ENCODE results near the gene GUCA2A.

Gene GUCA2A

GRCh38 chr1:42130061-42130660 lies 34.4 kb downstream of the GUCA2A start:
- Histone ChIP-seq H3K18ac (ENCODE audit: low read length) (no peak overlapping the region), H4K5ac (ENCODE audit: low read length) (no peak overlapping the region), H3K36me3 (ENCODE audit: control insufficient read depth, insufficient read depth, low read length) (no peaks in the 10 kb centered on the region), H3K4me1 (ENCODE audit: control insufficient read depth, low read depth, low read length) (no peaks in the 10 kb centered on the region), H3K56ac (ENCODE audit: low read length) (no peak overlapping the region), H2BK5ac (ENCODE audit: low read length) (no peak overlapping the region), H3K27ac (ENCODE audit: low read depth, low read length) (no peak overlapping the region), H3K4me3 (ENCODE audit: low read length) (no peak overlapping the region), H3K4ac (ENCODE audit: low read depth, low read length) (no peak overlapping the region), H4K8ac (ENCODE audit: low read depth, low read length) (no peak overlapping the region), H3K23ac (ENCODE audit: low read length) (no peak overlapping the region), H3K27me3 (ENCODE audit: insufficient read depth, low read length, poor library complexity) (no peaks in the 10 kb centered on the region), H3K9ac (ENCODE audit: low read length) (no peak overlapping the region), H3K79me2 (ENCODE audit: control insufficient read depth, insufficient read depth, low read length) (no peaks in the 10 kb centered on the region), H2BK120ac (ENCODE audit: low read depth, low read length) (no peak overlapping the region), H3K4me2 (ENCODE audit: low read length) (no peak overlapping the region), H2AK5ac (ENCODE audit: low read length) (no peak overlapping the region), H3K79me1 (ENCODE audit: low read length) (no peaks in the 10 kb centered on the region), H2BK15ac (replicated peaks; ENCODE audit: low read depth) (no peak overlapping the region)
- WGBS (ENCODE audit: extremely low coverage, insufficient coverage, low lambda C conversion rate), result no CpG with 5 or more reads among the region's 5 CpGs
- DNase-seq, result no peak

DNA sequence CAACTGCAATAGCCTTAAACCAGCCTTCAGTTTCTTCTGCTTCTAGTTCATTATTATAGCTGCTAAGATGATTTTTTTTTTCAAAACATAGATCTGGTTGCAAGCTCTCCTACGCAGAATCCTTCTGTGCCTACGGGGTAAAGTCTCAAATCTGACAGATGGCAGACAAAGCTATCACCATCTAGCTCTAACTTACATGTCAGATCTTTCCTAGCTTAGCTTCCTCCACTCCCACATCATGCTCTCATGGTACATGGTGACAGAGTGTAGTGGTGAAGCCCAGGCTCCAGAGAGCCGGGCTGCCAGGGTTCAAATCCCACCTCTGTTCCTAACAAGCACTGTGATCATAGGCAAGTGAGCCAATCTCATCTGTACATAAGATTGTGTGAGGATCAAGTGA lies 35.6 kb downstream of the GUCA2A start:
- Histone ChIP-seq H3K9ac (ENCODE audit: low read length) (no peak overlapping the region), H3K27me3 (ENCODE audit: insufficient read depth, low read length, poor library complexity) (no peaks in the 10 kb centered on the region), H3K4me1 (ENCODE audit: control insufficient read depth, low read depth, low read length) (no peaks in the 10 kb centered on the region), H3K4me2 (ENCODE audit: low read length) (no peak overlapping the region), H2BK120ac (ENCODE audit: low read depth, low read length) (no peak overlapping the region), H2BK15ac (replicated peaks; ENCODE audit: low read depth) (no peak overlapping the region), H3K79me1 (ENCODE audit: low read length) (no peaks in the 10 kb centered on the region), H2BK5ac (ENCODE audit: low read length) (no peak overlapping the region), H4K8ac (ENCODE audit: low read depth, low read length) (no peak overlapping the region), H3K23ac (ENCODE audit: low read length) (no peak overlapping the region), H2AK5ac (ENCODE audit: low read length) (no peak overlapping the region), H3K18ac (ENCODE audit: low read length) (no peak overlapping the region), H3K36me3 (ENCODE audit: control insufficient read depth, insufficient read depth, low read length) (no peaks in the 10 kb centered on the region), H3K4ac (ENCODE audit: low read depth, low read length) (no peak overlapping the region), H3K27ac (ENCODE audit: low read depth, low read length) (no peak overlapping the region), H3K79me2 (ENCODE audit: control insufficient read depth, insufficient read depth, low read length) (no peaks in the 10 kb centered on the region), H3K4me3 (ENCODE audit: low read length) (no peak overlapping the region), H4K5ac (ENCODE audit: low read length) (no peak overlapping the region), H3K56ac (ENCODE audit: low read length) (no peak overlapping the region)
- DNase-seq, result no peak
- no CpG with 5 or more reads among the region's 3 CpGs for WGBS (ENCODE audit: extremely low coverage, insufficient coverage, low lambda C conversion rate)

DNA sequence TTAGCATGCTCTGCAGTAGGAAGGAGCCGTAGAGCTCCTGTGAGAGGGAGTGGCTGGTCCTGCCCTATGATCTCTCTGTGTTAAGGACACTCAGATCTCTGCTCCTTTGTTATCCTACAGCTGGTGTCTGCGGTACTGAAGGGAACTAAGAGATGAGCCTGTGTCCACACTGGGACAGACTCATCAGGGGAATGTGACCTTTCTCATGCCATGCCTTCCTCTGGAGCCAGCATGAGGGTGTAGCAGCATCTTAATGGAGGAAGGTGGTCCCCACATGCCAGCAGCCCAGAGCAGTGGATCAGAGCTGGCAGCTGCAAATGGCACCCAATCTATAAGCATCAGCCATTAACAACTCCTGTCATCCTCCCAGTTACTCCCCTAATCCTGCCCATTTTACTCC lies 36.0 kb downstream of the GUCA2A start:
- H3K9ac ChIP-seq (ENCODE audit: low read length), result no peak overlapping the region
- no peak overlapping the region for H3K23ac ChIP-seq (ENCODE audit: low read length)
- no peaks in the 10 kb centered on the region for H3K79me1 ChIP-seq (ENCODE audit: low read length)
- H4K8ac ChIP-seq (ENCODE audit: low read depth, low read length), result no peak overlapping the region
- H3K79me2 ChIP-seq (ENCODE audit: control insufficient read depth, insufficient read depth, low read length), result no peaks in the 10 kb centered on the region
- WGBS (ENCODE audit: extremely low coverage, insufficient coverage, low lambda C conversion rate), result no CpG with 5 or more reads among the region's 2 CpGs
- no peaks in the 10 kb centered on the region for H3K27me3 ChIP-seq (ENCODE audit: insufficient read depth, low read length, poor library complexity)
- H2BK120ac ChIP-seq (ENCODE audit: low read depth, low read length), result no peak overlapping the region
- no peak overlapping the region for H2BK15ac ChIP-seq (replicated peaks; ENCODE audit: low read depth)
- H3K4ac ChIP-seq (ENCODE audit: low read depth, low read length), result no peak overlapping the region
- H3K4me2 ChIP-seq (ENCODE audit: low read length), result no peak overlapping the region
- no peak overlapping the region for H3K18ac ChIP-seq (ENCODE audit: low read length)
- H3K56ac ChIP-seq (ENCODE audit: low read length), result no peak overlapping the region
- no peaks in the 10 kb centered on the region for H3K36me3 ChIP-seq (ENCODE audit: control insufficient read depth, insufficient read depth, low read length)
- H2BK5ac ChIP-seq (ENCODE audit: low read length), result no peak overlapping the region
- DNase-seq, result no peak
- H4K5ac ChIP-seq (ENCODE audit: low read length), result no peak overlapping the region
- H2AK5ac ChIP-seq (ENCODE audit: low read length), result no peak overlapping the region
- H3K27ac ChIP-seq (ENCODE audit: low read depth, low read length), result no peak overlapping the region
- no peaks in the 10 kb centered on the region for H3K4me1 ChIP-seq (ENCODE audit: control insufficient read depth, low read depth, low read length)
- no peak overlapping the region for H3K4me3 ChIP-seq (ENCODE audit: low read length)

GRCh38 chr1:42127767-42128166 lies 36.8 kb downstream of the GUCA2A start:
- Histone ChIP-seq H3K27me3 (ENCODE audit: insufficient read depth, low read length, poor library complexity) (no peaks in the 10 kb centered on the region), H4K8ac (ENCODE audit: low read depth, low read length) (no peak overlapping the region), H3K18ac (ENCODE audit: low read length) (no peak overlapping the region), H3K79me2 (ENCODE audit: control insufficient read depth, insufficient read depth, low read length) (no peaks in the 10 kb centered on the region), H2BK120ac (ENCODE audit: low read depth, low read length) (no peak overlapping the region), H3K56ac (ENCODE audit: low read length) (no peak overlapping the region), H2BK15ac (replicated peaks; ENCODE audit: low read depth) (no peak overlapping the region), H4K5ac (ENCODE audit: low read length) (no peak overlapping the region), H3K4me1 (ENCODE audit: control insufficient read depth, low read depth, low read length) (no peaks in the 10 kb centered on the region), H3K4me2 (ENCODE audit: low read length) (no peak overlapping the region), H3K4ac (ENCODE audit: low read depth, low read length) (no peak overlapping the region), H3K79me1 (ENCODE audit: low read length) (no peaks in the 10 kb centered on the region), H2AK5ac (ENCODE audit: low read length) (no peak overlapping the region), H3K4me3 (ENCODE audit: low read length) (no peak overlapping the region), H3K36me3 (ENCODE audit: control insufficient read depth, insufficient read depth, low read length) (no peaks in the 10 kb centered on the region), H3K27ac (ENCODE audit: low read depth, low read length) (no peak overlapping the region), H3K23ac (ENCODE audit: low read length) (no peak overlapping the region), H3K9ac (ENCODE audit: low read length) (no peak overlapping the region), H2BK5ac (ENCODE audit: low read length) (no peak overlapping the region)
- no peak for DNase-seq
- no CpG with 5 or more reads among the region's 6 CpGs for WGBS (ENCODE audit: extremely low coverage, insufficient coverage, low lambda C conversion rate)

DNA sequence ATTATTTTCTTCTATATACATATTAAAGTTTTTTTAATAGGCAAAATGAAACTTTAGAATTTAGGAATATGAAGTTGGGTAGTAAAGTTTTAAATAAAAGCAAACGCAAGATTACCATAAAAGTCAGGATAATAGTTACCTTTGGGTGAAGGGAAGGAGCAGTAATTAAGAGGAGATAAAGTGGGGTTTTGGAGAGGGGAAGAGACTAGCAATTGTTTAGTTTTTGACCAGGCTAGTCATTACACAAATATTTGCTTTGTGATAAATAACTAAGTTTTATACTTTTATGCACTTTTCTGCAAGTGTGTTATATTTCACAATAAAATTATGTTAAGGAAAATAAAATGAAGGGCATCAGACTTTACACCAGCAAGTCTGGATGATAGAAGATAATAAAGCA lies 39.0 kb downstream of the GUCA2A start:
- Histone ChIP-seq H3K18ac (ENCODE audit: low read length) (no peak overlapping the region), H3K27ac (ENCODE audit: low read depth, low read length) (no peak overlapping the region), H3K4me2 (ENCODE audit: low read length) (no peak overlapping the region), H3K79me2 (ENCODE audit: control insufficient read depth, insufficient read depth, low read length) (no peaks in the 10 kb centered on the region), H2BK120ac (ENCODE audit: low read depth, low read length) (no peak overlapping the region), H3K79me1 (ENCODE audit: low read length) (no peaks in the 10 kb centered on the region), H2BK5ac (ENCODE audit: low read length) (no peak overlapping the region), H3K27me3 (ENCODE audit: insufficient read depth, low read length, poor library complexity) (no peaks in the 10 kb centered on the region), H3K23ac (ENCODE audit: low read length) (no peak overlapping the region), H3K4me3 (ENCODE audit: low read length) (no peak overlapping the region), H3K36me3 (ENCODE audit: control insufficient read depth, insufficient read depth, low read length) (no peaks in the 10 kb centered on the region), H4K8ac (ENCODE audit: low read depth, low read length) (no peak overlapping the region), H4K5ac (ENCODE audit: low read length) (no peak overlapping the region), H2BK15ac (replicated peaks; ENCODE audit: low read depth) (no peak overlapping the region), H3K9ac (ENCODE audit: low read length) (no peak overlapping the region), H3K56ac (ENCODE audit: low read length) (no peak overlapping the region), H2AK5ac (ENCODE audit: low read length) (no peak overlapping the region), H3K4me1 (ENCODE audit: control insufficient read depth, low read depth, low read length) (no peaks in the 10 kb centered on the region), H3K4ac (ENCODE audit: low read depth, low read length) (no peak overlapping the region)
- DNase-seq, result no peak
- 100% methylated on average over 1 of the region's 1 CpG for WGBS (ENCODE audit: extremely low coverage, insufficient coverage, low lambda C conversion rate)

GRCh38 chr1:42122408-42122807 lies 42.1 kb downstream of the GUCA2A start:
- no peak overlapping the region for H4K5ac ChIP-seq (ENCODE audit: low read length)
- H3K4me2 ChIP-seq (ENCODE audit: low read length), result no peak overlapping the region
- no peak overlapping the region for H3K4me3 ChIP-seq (ENCODE audit: low read length)
- H2AK5ac ChIP-seq (ENCODE audit: low read length), result no peak overlapping the region
- H3K79me1 ChIP-seq (ENCODE audit: low read length), result no peaks in the 10 kb centered on the region
- H3K23ac ChIP-seq (ENCODE audit: low read length), result no peak overlapping the region
- no peak overlapping the region for H3K27ac ChIP-seq (ENCODE audit: low read depth, low read length)
- no peak overlapping the region for H2BK15ac ChIP-seq (replicated peaks; ENCODE audit: low read depth)
- no peaks in the 10 kb centered on the region for H3K27me3 ChIP-seq (ENCODE audit: insufficient read depth, low read length, poor library complexity)
- H3K36me3 ChIP-seq (ENCODE audit: control insufficient read depth, insufficient read depth, low read length), result no peaks in the 10 kb centered on the region
- H3K4ac ChIP-seq (ENCODE audit: low read depth, low read length), result no peak overlapping the region
- no peak for DNase-seq
- H3K56ac ChIP-seq (ENCODE audit: low read length), result no peak overlapping the region
- WGBS (ENCODE audit: extremely low coverage, insufficient coverage, low lambda C conversion rate), result no CpG with 5 or more reads among the region's 3 CpGs
- no peak overlapping the region for H3K18ac ChIP-seq (ENCODE audit: low read length)
- H4K8ac ChIP-seq (ENCODE audit: low read depth, low read length), result no peak overlapping the region
- no peak overlapping the region for H3K9ac ChIP-seq (ENCODE audit: low read length)
- no peak overlapping the region for H2BK120ac ChIP-seq (ENCODE audit: low read depth, low read length)
- no peaks in the 10 kb centered on the region for H3K4me1 ChIP-seq (ENCODE audit: control insufficient read depth, low read depth, low read length)
- H2BK5ac ChIP-seq (ENCODE audit: low read length), result no peak overlapping the region
- H3K79me2 ChIP-seq (ENCODE audit: control insufficient read depth, insufficient read depth, low read length), result no peaks in the 10 kb centered on the region

Data from mesendoderm (in vitro differentiated cells).